ENCODE data around the gene FHOD1. TPM values are rescaled to one million over a fixed set of nuclear protein-coding genes. Genes with fewer than 3 reads are reported as not detected.

FHOD1 gene
- total RNA-seq, 1 donor from 2014 or later, result 71.7 TPM

DNA sequence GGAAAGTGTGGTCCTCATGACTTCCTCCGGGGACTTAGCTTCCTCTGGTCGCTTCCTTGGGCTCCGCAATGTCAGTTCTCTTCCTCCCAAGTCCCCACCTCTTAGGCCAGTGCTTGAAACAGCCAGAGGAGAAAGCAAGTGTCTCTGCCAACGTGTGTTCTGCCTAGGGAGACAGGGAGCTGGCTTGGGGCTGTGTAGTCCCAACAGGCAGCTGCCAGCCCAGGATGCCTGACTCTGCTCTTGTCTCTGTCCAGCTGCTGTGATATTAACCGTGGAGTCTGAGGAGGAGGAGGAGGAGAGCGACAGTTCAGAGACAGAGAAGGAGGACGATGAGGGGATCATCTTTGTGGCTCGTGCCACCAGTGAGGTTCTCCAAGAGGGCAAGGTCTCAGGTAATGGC is 18.6 kb upstream of the FHOD1 start:
- no peak overlapping the region for H3K4me3 Mint-ChIP-seq (ENCODE audit: unreplicated experiment)

GRCh38 chr16:67264866-67265265 is 17.6 kb upstream of the FHOD1 start:
- DNase-seq (ENCODE audit: extremely low spot score, unreplicated experiment), result no peak
- no peak overlapping the region for H3K27ac Mint-ChIP-seq (ENCODE audit: unreplicated experiment)
- peaks cover 7% of the 10 kb centered on the region for H3K4me1 Mint-ChIP-seq (ENCODE audit: unreplicated experiment)
- H3K4me3 Mint-ChIP-seq (ENCODE audit: unreplicated experiment), result no peak overlapping the region
- no peaks in the 10 kb centered on the region for H3K9me3 Mint-ChIP-seq (ENCODE audit: unreplicated experiment)
- no peaks in the 10 kb centered on the region for H3K36me3 Mint-ChIP-seq (ENCODE audit: unreplicated experiment)
- no peaks in the 10 kb centered on the region for H3K27me3 Mint-ChIP-seq (ENCODE audit: unreplicated experiment)
- TF ChIP-seq, protein P1, sequence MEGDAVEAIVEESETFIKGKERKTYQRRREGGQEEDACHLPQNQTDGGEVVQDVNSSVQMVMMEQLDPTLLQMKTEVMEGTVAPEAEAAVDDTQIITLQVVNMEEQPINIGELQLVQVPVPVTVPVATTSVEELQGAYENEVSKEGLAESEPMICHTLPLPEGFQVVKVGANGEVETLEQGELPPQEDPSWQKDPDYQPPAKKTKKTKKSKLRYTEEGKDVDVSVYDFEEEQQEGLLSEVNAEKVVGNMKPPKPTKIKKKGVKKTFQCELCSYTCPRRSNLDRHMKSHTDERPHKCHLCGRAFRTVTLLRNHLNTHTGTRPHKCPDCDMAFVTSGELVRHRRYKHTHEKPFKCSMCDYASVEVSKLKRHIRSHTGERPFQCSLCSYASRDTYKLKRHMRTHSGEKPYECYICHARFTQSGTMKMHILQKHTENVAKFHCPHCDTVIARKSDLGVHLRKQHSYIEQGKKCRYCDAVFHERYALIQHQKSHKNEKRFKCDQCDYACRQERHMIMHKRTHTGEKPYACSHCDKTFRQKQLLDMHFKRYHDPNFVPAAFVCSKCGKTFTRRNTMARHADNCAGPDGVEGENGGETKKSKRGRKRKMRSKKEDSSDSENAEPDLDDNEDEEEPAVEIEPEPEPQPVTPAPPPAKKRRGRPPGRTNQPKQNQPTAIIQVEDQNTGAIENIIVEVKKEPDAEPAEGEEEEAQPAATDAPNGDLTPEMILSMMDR (IDR thresholded peaks at IDR 0.05), result no peak

More for the DNA sequence above, 18.6 kb upstream of the FHOD1 start:
- Mint-ChIP-seq H3K27ac (ENCODE audit: unreplicated experiment) (no peak overlapping the region), H3K9me3 (ENCODE audit: unreplicated experiment) (no peaks in the 10 kb centered on the region), H3K36me3 (ENCODE audit: unreplicated experiment) (no peaks in the 10 kb centered on the region), H3K27me3 (ENCODE audit: unreplicated experiment) (no peaks in the 10 kb centered on the region), H3K4me1 (ENCODE audit: unreplicated experiment) (peaks cover 6% of the 10 kb centered on the region)
- TF ChIP-seq, protein P1 (IDR thresholded peaks at IDR 0.05), result no peak
- DNase-seq (ENCODE audit: extremely low spot score, unreplicated experiment), result no peak

GRCh38 chr16:67264277-67264676 is 17.0 kb upstream of the FHOD1 start:
- Mint-ChIP-seq H3K4me3 (ENCODE audit: unreplicated experiment) (no peak overlapping the region), H3K9me3 (ENCODE audit: unreplicated experiment) (no peaks in the 10 kb centered on the region), H3K27ac (ENCODE audit: unreplicated experiment) (no peak overlapping the region), H3K27me3 (ENCODE audit: unreplicated experiment) (no peaks in the 10 kb centered on the region), H3K36me3 (ENCODE audit: unreplicated experiment) (no peaks in the 10 kb centered on the region), H3K4me1 (ENCODE audit: unreplicated experiment) (peaks cover 7% of the 10 kb centered on the region)
- no peak for DNase-seq (ENCODE audit: extremely low spot score, unreplicated experiment)
- TF ChIP-seq, protein P1 (IDR thresholded peaks at IDR 0.05), result no peak

DNA sequence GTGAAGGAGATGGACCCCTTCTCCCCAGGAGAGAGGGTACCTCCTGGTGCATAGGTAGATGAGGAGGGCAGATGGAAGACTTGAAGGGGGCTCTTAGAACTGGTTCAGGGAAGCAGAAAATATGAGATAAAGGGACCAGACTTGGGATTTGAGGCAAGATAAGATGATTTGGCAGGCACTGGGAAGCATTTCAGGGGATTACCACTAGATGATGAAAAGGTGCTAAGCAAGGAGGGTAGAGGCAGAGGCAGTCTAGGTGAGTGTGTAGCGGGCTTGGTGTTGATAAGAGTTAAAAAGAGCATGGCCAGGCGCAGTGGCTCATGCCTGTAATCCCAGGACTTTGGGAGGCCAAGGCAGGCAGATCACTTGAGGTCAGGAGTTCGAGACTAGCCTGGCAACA is 15.9 kb upstream of the FHOD1 start:
- Mint-ChIP-seq H3K9me3 (ENCODE audit: unreplicated experiment) (no peaks in the 10 kb centered on the region), H3K27me3 (ENCODE audit: unreplicated experiment) (no peaks in the 10 kb centered on the region), H3K36me3 (ENCODE audit: unreplicated experiment) (no peaks in the 10 kb centered on the region), H3K4me3 (ENCODE audit: unreplicated experiment) (no peak overlapping the region), H3K27ac (ENCODE audit: unreplicated experiment) (no peak overlapping the region), H3K4me1 (ENCODE audit: unreplicated experiment) (peaks cover 6% of the 10 kb centered on the region)
- TF ChIP-seq, protein P1 (IDR thresholded peaks at IDR 0.05), result no peak
- no peak for DNase-seq (ENCODE audit: extremely low spot score, unreplicated experiment)

GRCh38 chr16:67260426-67261063 is 13.3 kb upstream of the FHOD1 start:
- Mint-ChIP-seq H3K9me3 (ENCODE audit: unreplicated experiment) (no peaks in the 10 kb centered on the region), H3K36me3 (ENCODE audit: unreplicated experiment) (peaks cover 2% of the 10 kb centered on the region), H3K27me3 (ENCODE audit: unreplicated experiment) (no peaks in the 10 kb centered on the region), H3K4me3 (ENCODE audit: unreplicated experiment) (no peak overlapping the region), H3K27ac (ENCODE audit: unreplicated experiment) (peak overlapping the region; percentile 33), H3K4me1 (ENCODE audit: unreplicated experiment) (peaks cover 3% of the 10 kb centered on the region)
- TF ChIP-seq, protein P1 (IDR thresholded peaks at IDR 0.05), result peak; percentile 70
- no peak for DNase-seq (ENCODE audit: extremely low spot score, unreplicated experiment)
